Ramos (cell line): Measurements from ENCODE around the gene WNT5B.
"Not testable (repeated sequence)": the region's sequence is repeated elsewhere in the genome, so short reads cannot be mapped to it uniquely, and the experiment has no call there.

ENCODE experiments used
- in situ Hi-C: fragments of 300-500 bp; cut with MboI; formaldehyde crosslinking; loops from one replicate; pipeline ENCODE4 v1.14.3; 2022; ENCODE audit warnings: low sequenced_read_pairs; ENCODE audit not compliant: unreplicated experiment

The WNT5B gene

DNA sequence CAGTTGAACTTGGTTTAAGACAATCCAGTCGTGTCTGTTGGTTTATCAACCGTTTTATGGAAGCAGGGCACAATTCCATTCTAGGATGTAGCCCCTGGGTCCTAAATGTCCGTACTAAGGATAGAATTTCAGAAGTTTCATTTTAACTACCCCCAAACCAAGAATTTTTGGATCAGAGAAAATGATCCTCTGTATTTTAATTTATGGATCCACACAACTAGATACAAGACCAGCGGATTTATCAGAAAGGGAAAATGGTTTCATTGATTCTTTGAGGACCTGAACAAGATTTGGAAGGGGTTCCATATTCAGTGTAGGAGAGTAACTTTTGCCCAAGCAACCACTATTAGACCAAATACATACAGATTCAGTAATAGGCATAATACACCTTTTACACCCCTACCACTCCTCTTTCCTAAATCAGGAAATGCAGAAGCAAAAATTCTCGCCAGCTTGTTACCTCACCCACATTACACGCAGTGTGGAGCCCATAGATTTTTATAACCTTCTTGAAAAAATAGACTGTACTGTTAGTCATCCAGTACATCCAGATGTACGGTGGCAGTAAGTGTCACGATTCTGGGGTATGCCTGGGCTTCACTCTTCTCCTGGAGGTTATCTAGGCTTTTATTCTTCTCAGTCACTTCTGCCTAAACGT lies 33.2 kb upstream of the WNT5B start:
- in situ Hi-C loops: no loop called here

DNA sequence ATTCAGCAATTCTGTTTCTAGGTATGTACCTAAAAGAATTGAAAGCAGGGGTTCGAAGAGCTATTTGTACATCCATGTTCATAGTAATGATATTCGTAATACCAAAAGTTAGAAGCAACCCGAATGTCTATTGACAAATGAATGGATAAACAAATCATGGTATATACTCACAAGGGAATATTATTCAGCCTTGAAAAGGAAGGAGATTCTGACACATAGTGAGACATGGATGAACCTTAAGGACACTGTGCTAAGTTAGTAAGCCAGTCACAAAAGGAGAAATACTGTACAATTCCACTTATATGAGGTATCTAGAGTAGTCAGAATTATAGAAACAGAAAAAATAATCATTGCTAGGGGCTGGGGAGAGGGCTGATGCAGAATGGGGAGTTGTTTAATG lies 30.3 kb upstream of the WNT5B start:
- in situ Hi-C loops: no loop called here

DNA sequence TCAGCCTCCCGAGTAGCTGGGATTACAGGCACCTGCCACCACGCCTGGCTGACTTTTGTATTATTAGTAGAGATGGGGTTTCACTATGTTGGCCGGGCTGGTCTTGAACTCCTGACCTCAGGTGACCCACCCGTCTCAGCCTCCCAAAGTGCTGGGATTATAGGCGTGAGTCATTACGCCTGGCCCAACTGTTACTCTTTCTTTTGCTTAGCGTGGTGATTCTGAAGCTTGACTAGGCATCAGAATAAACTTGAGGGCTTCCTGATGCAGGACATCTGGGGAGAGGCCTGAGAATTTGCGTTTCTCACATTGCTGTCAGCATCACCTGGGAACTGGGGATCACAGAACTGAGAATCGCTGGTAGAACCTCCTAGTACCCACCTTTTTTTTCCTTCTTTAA lies 26.3 kb upstream of the WNT5B start:
- in situ Hi-C loops: not testable (repeated sequence)

GRCh38 chr12:1603269-1603993 lies 25.6 kb upstream of the WNT5B start:
- in situ Hi-C loops: no loop called here

DNA sequence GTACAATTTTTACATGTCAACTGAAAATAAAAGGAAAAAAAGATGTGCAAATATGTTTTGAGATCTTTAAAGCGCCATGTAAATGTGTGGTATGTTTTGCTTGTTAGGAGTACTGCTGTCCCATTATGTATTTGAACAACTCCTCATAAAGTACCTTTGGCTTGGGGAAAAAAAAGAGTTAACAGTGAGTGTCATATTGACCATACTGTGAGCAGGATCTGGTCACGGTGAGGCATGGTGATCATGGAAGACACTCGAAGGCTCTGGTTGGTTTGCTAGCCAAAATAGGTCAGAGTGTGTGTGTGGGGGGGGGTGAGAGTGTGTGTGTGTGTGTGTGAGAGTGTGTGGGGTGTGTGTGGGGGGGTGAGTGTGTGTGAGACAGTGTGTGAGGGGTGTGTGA lies 24.6 kb upstream of the WNT5B start:
- in situ Hi-C loops: no loop called here

DNA sequence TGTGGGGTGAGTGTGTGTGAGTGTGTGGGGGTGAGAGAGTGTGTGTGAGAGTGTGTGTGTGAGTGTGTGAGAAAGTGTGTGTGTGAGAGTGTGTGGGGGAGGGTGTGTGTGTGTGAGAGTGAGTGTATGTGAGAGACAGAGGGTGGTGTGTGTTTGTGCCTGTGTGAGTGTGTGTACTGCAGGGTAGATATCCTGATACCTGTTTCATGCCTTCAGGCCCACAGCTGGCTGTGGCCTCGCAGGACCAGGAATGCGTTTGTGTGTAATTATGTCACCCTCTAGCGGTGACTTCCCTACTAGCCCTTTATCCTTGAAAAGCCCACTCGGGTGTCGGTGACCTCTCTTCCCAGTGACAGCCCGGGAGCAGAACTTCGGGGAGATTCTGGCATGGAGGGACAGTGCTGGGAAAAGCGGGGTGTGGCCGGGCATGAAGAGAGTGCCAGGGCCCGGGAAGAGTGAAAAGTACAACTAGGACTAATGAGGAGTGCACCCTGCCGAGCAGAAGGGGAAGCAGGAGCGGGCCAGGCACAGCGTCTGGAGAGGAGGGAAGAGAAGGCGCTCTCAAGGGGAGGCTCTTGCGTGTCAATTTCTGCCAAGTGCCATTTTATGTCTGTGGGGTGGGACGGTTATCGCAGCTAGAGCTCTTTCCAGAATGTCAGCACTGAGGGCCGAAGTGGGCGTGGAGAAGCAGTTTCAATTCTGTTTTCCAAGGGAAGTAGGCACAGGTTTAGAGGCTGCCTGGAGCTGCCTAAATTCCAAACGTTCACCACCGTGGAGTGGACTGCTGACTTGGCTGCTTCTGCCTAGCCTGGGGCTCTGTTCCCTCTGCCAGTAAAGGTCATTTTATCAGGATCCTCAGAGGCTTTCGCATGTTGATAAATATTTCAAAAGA lies 23.7 kb upstream of the WNT5B start:
- in situ Hi-C loops: no loop called here

- in situ Hi-C loops: no loop called here
Measured at GRCh38 chr12:1606021-1606622, 22.9 kb upstream of the WNT5B start.

GRCh38 chr12:1607940-1608712 lies 20.9 kb upstream of the WNT5B start:
- in situ Hi-C loops: no loop called here

- in situ Hi-C loops: no loop called here
Measured at GRCh38 chr12:1608713-1609119, 20.3 kb upstream of the WNT5B start.

- in situ Hi-C loops: no loop called here
Measured at GRCh38 chr12:1610072-1610643, 18.9 kb upstream of the WNT5B start.

- in situ Hi-C loops: no loop called here
Measured at GRCh38 chr12:1611803-1612572, 17.0 kb upstream of the WNT5B start.

- in situ Hi-C loops: no loop called here
Measured at GRCh38 chr12:1613860-1614259, 15.2 kb upstream of the WNT5B start.

GRCh38 chr12:1614360-1614759 lies 14.7 kb upstream of the WNT5B start:
- in situ Hi-C loops: no loop called here

GRCh38 chr12:1616233-1617066 lies 12.6 kb upstream of the WNT5B start:
- in situ Hi-C loops: no loop called here

- in situ Hi-C loops: no loop called here
Measured at GRCh38 chr12:1618489-1618888, 10.5 kb upstream of the WNT5B start.

GRCh38 chr12:1619159-1619558 lies 9.9 kb upstream of the WNT5B start:
- in situ Hi-C loops: no loop called here

- in situ Hi-C loops: no loop called here
Measured at GRCh38 chr12:1619587-1619986, 9.4 kb upstream of the WNT5B start.

- in situ Hi-C loops: no loop called here
Measured at GRCh38 chr12:1620092-1620491, 8.9 kb upstream of the WNT5B start.
